Measurements from ENCODE around the gene REV3L. TPM values are rescaled to one million over a fixed set of nuclear protein-coding genes. Genes with fewer than 3 reads are reported as not detected.
"Not testable (repeated sequence)": the region's sequence is repeated elsewhere in the genome, so short reads cannot be mapped to it uniquely, and the experiment has no call there.

The REV3L gene
- total and polyA plus RNA-seq, 2 of the 8 experiments (the other 6 are each of a cell fraction or from before 2014, with no cell fraction given) = 2.1 to 6.6 TPM

DNA sequence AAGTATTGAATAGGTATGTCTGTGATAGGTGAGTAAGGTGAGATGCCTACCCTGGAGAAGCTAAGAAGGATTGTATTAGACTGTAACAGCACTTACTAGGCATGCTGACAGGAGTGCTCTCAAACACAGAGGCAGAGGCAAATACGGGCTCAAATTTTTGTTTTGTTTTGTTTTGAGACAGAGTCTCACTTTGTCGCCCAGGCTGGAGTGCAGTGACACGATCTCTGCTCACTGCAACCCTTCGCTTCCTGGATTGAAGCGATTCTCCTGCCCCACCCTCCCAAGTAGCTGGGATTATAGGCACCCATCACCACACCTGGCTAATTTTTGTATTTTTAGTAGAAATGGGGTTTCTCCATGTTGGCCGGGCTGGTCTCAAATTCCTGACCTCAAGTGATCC lies 31.5 kb upstream of the REV3L start:
- not testable (repeated sequence) for FAIRE-seq

More for the DNA sequence above, 31.5 kb upstream of the REV3L start:
- H3K27ac ChIP-seq (ENCODE audit: low read depth, low read length); H4K5ac ChIP-seq (ENCODE audit: insufficient read length, low read depth, low read length); H2BK12ac ChIP-seq (ENCODE audit: low read depth, low read length); H3K79me2 ChIP-seq (ENCODE audit: control insufficient read depth in 1 of 2, insufficient read depth in 2 of 2, low read length in 2 of 2); H2BK20ac ChIP-seq (ENCODE audit: low read length); H3K56ac ChIP-seq (replicated peaks; ENCODE audit: insufficient read length, low read depth, low read length); H3K23me2 ChIP-seq (ENCODE audit: low read depth, low read length); H3K27me3 ChIP-seq (replicated peaks in 1 of 4; ENCODE audit: control insufficient read depth in 3 of 4, extremely low read depth in 1 of 4, insufficient read depth in 3 of 4, low read length in 3 of 4); POLR2A ChIA-PET (ENCODE audit: partially characterized antibody); H4K8ac ChIP-seq (ENCODE audit: extremely low read depth, insufficient read depth, low read length); H4K20me1 ChIP-seq (replicated peaks in 1 of 2; ENCODE audit: control insufficient read depth in 1 of 2, insufficient read depth in 2 of 2, low read length in 2 of 2); H3K4me3 ChIP-seq (ENCODE audit: extremely low read depth in 1 of 4, insufficient read depth in 2 of 4, low read depth in 3 of 4, low read length in 4 of 4); H2BK15ac ChIP-seq (ENCODE audit: low read length); H4K91ac ChIP-seq (replicated peaks; ENCODE audit: insufficient read length, low read length); H3K4me2 ChIP-seq (ENCODE audit: insufficient read depth in 1 of 2, low read depth in 2 of 2, low read length in 2 of 2); H2AK5ac ChIP-seq (ENCODE audit: low read depth, low read length); H3K79me1 ChIP-seq (ENCODE audit: low read depth, low read length); H3K9me3 ChIP-seq (ENCODE audit: insufficient read depth in 2 of 2, low read depth in 1 of 2, low read length in 1 of 2); H3K14ac ChIP-seq (ENCODE audit: insufficient read length); H3K4me1 ChIP-seq (replicated peaks in 1 of 4; ENCODE audit: control insufficient read depth in 3 of 4, insufficient read depth in 4 of 4, low read length in 3 of 4); H2BK120ac ChIP-seq (replicated peaks; ENCODE audit: low read depth, low read length); H2AFZ ChIP-seq (ENCODE audit: low read length); H3K36me3 ChIP-seq (ENCODE audit: control insufficient read depth in 2 of 4, insufficient read depth in 4 of 4, low read length in 3 of 4); CTCF ChIA-PET (ENCODE audit: partially characterized antibody); H3K9ac ChIP-seq (replicated peaks in 1 of 4; ENCODE audit: extremely low read depth in 1 of 4, low read depth in 3 of 4, low read length in 3 of 4); H3K18ac ChIP-seq (ENCODE audit: extremely low read depth, low read length); H2BK5ac ChIP-seq (ENCODE audit: low read depth, low read length); DNase-seq (ENCODE audit: low read depth in 1 of 2, low spot score in 2 of 2); H3K4ac ChIP-seq (replicated peaks; ENCODE audit: insufficient read length, low read depth, low read length); H3K23ac ChIP-seq (ENCODE audit: insufficient read length): not testable (repeated sequence)
- WGBS, 2 experiments (ENCODE audit: extremely low coverage in 1 of 2, insufficient coverage in 1 of 2, insufficient read length in 1 of 2, insufficient replicate concordance in 2 of 2, low coverage in 1 of 2, low lambda C conversion rate in 2 of 2, missing lambda C conversion rate in 1 of 2) = 89% methylated on average over 6 of the region's 6 CpGs; no CpG with 5 or more reads in 1 of the 2 experiments

Data from H1 (cell line).